Globus pallidus (tissue), 1 donor: ENCODE measurements around the gene CA4.
"Not testable (repeated sequence)": the region's sequence is repeated elsewhere in the genome, so short reads cannot be mapped to it uniquely, and the experiment has no call there.

Source experiments
- DNase-seq: peaks from one replicate; pipeline ENCODE4 v3.0.0-alpha.2; 2015; ENCODE audit warnings: low spot score

Gene CA4

GRCh38 chr17:60149691-60150582 lies at the start of gene CA4:
TSS of gene CA4 (plus strand) at chr17:60149973. CDS start at chr17:60150035, 62 bp downstream.
- no peak for DNase-seq

- not testable (repeated sequence) for DNase-seq
These were observed 49.2 kb upstream of the CA4 start for GRCh38 chr17:60100577-60100976.

- not testable (repeated sequence) for DNase-seq
These were observed 47.6 kb upstream of the CA4 start for GRCh38 chr17:60102015-60102631.

- DNase-seq, result no peak
These were observed 47.1 kb upstream of the CA4 start for GRCh38 chr17:60102632-60103096.

- DNase-seq, result no peak
These were observed 45.8 kb upstream of the CA4 start for GRCh38 chr17:60103957-60104356.

- no peak for DNase-seq
These were observed 43.3 kb upstream of the CA4 start for GRCh38 chr17:60106340-60107059.

GRCh38 chr17:60107526-60108257 lies 42.1 kb upstream of the CA4 start:
- no peak for DNase-seq

- DNase-seq, result not testable (repeated sequence)
These were observed 41.5 kb upstream of the CA4 start for GRCh38 chr17:60108309-60108708.

GRCh38 chr17:60108712-60109111 lies 41.1 kb upstream of the CA4 start:
- no peak for DNase-seq

- DNase-seq, result no peak
These were observed 40.6 kb upstream of the CA4 start for GRCh38 chr17:60109161-60109560.

GRCh38 chr17:60110586-60110985 lies 39.2 kb upstream of the CA4 start:
- DNase-seq, result no peak

GRCh38 chr17:60111661-60112060 lies 38.1 kb upstream of the CA4 start:
- not testable (repeated sequence) for DNase-seq

- DNase-seq, result not testable (repeated sequence)
These were observed 34.4 kb upstream of the CA4 start for GRCh38 chr17:60115364-60115763.

- DNase-seq, result not testable (repeated sequence)
These were observed 33.6 kb upstream of the CA4 start for GRCh38 chr17:60116196-60116595.

- not testable (repeated sequence) for DNase-seq
These were observed 30.6 kb upstream of the CA4 start for GRCh38 chr17:60119162-60119561.

- not testable (repeated sequence) for DNase-seq
These were observed 29.7 kb upstream of the CA4 start for GRCh38 chr17:60119807-60120748.

- no peak for DNase-seq
These were observed 22.4 kb upstream of the CA4 start for GRCh38 chr17:60127068-60128064.

GRCh38 chr17:60128171-60128859 lies 21.5 kb upstream of the CA4 start:
- no peak for DNase-seq

- no peak for DNase-seq
These were observed 20.6 kb upstream of the CA4 start for GRCh38 chr17:60129164-60129563.
